ENCODE data around the gene CCDC136.

CCDC136 gene

DNA sequence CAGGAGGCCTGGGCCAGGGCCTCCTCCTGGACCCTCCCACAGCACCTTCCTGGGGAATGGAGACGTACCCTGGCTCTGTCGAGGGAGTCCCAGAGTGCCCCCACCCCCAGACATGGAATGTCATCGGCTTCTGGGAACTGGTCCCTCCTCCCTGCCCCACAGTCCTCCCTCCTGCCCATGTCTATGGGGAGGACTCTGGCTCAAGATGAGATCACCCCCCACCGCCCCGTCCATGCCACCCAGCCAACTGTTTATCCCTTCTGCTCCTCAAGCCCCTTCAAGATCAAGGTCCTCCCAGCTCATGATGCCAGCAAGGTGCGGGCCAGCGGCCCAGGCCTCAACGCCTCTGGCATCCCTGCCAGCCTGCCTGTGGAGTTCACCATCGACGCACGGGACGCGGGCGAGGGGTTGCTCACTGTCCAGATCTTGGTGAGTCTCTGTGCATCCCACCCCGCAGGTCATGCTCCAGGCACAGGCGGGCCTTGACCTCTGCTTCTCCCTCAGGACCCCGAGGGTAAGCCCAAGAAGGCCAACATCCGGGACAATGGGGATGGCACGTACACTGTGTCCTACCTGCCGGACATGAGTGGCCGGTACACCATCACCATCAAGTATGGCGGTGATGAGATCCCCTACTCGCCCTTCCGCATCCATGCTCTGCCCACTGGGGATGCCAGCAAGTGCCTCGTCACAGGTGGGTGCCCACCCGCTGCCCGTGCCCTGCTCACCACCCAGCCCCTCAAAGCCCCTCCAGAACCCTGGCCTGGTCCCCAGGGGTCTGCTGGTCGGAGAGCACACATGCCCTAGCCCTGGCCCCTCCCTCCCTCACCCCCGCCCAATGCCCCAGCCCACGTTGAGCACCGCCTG lies 56.8 kb downstream of the CCDC136 start:
- Histone ChIP-seq H3K4me3 (ENCODE audit: low read depth, low read length, poor library complexity, severe bottlenecking) (no peak overlapping the region), H3K9me2 (ENCODE audit: low read depth, low read length) (no peaks in the 10 kb centered on the region), H3K79me2 (ENCODE audit: insufficient read depth, low read length) (no peaks in the 10 kb centered on the region), H3F3A (ENCODE audit: insufficient read depth, low read length) (no peaks in the 10 kb centered on the region), H3K4me1 (ENCODE audit: insufficient read depth, low read length, severe bottlenecking) (no peaks in the 10 kb centered on the region), H3K27me3 (ENCODE audit: insufficient read depth, low read length) (peaks cover 17% of the 10 kb centered on the region), H3K9ac (ENCODE audit: low read length) (no peak overlapping the region), H3K36me3 (ENCODE audit: insufficient read depth, low read length) (no peaks in the 10 kb centered on the region), H3K4me2 (ENCODE audit: low read length) (no peak overlapping the region), H3K27ac (ENCODE audit: low read depth, low read length, poor library complexity, severe bottlenecking) (no peak overlapping the region), H2AFZ (ENCODE audit: low read length) (no peak overlapping the region), H4K20me1 (ENCODE audit: insufficient read depth, low read length) (no peaks in the 10 kb centered on the region), H3K9me3 (ENCODE audit: low read length) (no peaks in the 10 kb centered on the region)
- no peak for TF ChIP-seq EZH2 (IDR thresholded peaks at IDR 0.05; ENCODE audit: borderline replicate concordance, low read length)
- TF ChIP-seq, protein P1, sequence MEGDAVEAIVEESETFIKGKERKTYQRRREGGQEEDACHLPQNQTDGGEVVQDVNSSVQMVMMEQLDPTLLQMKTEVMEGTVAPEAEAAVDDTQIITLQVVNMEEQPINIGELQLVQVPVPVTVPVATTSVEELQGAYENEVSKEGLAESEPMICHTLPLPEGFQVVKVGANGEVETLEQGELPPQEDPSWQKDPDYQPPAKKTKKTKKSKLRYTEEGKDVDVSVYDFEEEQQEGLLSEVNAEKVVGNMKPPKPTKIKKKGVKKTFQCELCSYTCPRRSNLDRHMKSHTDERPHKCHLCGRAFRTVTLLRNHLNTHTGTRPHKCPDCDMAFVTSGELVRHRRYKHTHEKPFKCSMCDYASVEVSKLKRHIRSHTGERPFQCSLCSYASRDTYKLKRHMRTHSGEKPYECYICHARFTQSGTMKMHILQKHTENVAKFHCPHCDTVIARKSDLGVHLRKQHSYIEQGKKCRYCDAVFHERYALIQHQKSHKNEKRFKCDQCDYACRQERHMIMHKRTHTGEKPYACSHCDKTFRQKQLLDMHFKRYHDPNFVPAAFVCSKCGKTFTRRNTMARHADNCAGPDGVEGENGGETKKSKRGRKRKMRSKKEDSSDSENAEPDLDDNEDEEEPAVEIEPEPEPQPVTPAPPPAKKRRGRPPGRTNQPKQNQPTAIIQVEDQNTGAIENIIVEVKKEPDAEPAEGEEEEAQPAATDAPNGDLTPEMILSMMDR (IDR thresholded peaks at IDR 0.05; ENCODE audit: low read length): no peak

DNA sequence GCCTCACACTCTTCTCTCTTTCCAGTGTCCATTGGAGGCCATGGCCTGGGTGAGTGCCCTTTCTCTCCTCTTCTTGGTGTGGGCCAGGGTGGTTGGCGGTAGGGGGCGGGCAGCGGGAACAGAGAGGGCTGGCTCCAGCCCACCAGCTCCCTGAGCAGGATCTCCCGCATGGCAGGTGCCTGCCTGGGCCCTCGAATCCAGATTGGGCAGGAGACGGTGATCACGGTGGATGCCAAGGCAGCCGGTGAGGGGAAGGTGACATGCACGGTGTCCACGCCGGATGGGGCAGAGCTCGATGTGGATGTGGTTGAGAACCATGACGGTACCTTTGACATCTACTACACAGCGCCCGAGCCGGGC lies 57.4 kb downstream of the CCDC136 start:
- Histone ChIP-seq H3K4me1 (ENCODE audit: insufficient read depth, low read length, severe bottlenecking) (no peaks in the 10 kb centered on the region), H3K36me3 (ENCODE audit: insufficient read depth, low read length) (no peaks in the 10 kb centered on the region), H3K9me3 (ENCODE audit: low read length) (no peaks in the 10 kb centered on the region), H3K9ac (ENCODE audit: low read length) (no peak overlapping the region), H3K4me3 (ENCODE audit: low read depth, low read length, poor library complexity, severe bottlenecking) (no peak overlapping the region), H4K20me1 (ENCODE audit: insufficient read depth, low read length) (no peaks in the 10 kb centered on the region), H3F3A (ENCODE audit: insufficient read depth, low read length) (no peaks in the 10 kb centered on the region), H2AFZ (ENCODE audit: low read length) (no peak overlapping the region), H3K79me2 (ENCODE audit: insufficient read depth, low read length) (no peaks in the 10 kb centered on the region), H3K27ac (ENCODE audit: low read depth, low read length, poor library complexity, severe bottlenecking) (no peak overlapping the region), H3K9me2 (ENCODE audit: low read depth, low read length) (no peaks in the 10 kb centered on the region), H3K4me2 (ENCODE audit: low read length) (no peak overlapping the region), H3K27me3 (ENCODE audit: insufficient read depth, low read length) (peaks cover 21% of the 10 kb centered on the region)
- TF ChIP-seq, protein P1 (IDR thresholded peaks at IDR 0.05; ENCODE audit: low read length): no peak
- no peak for TF ChIP-seq EZH2 (IDR thresholded peaks at IDR 0.05; ENCODE audit: borderline replicate concordance, low read length)

DNA sequence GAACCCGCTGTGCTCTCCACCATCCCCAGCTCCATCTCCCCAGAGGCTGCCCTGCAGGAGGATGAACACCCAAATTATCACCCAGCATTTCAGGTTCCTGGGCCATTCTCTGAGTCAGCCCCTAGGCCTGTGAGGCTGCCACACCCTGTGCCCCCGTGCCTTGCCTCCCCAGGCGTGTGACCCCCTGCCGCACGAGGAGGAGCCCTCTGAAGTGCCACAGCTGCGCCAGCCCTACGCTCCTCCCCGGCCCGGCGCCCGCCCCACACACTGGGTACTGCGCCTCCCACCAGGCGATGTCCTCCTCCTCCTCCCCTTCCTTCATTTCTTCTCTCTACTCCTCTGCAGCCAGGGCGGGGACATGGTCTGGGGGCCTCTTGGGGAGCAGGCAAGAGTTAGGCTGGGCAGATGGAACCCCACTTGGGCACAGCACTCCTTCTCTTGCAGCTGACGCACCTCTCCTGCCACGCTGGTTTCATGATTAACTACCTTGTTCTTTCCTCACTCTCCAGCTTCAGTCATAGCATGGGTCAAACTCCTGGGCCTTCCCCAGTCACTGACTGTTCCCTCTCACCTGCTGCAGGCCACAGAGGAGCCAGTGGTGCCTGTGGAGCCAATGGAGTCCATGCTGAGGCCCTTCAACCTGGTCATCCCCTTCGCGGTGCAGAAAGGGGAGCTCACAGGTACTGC lies 58.2 kb downstream of the CCDC136 start:
- no peak overlapping the region for H2AFZ ChIP-seq (ENCODE audit: low read length)
- no peak overlapping the region for H3K4me3 ChIP-seq (ENCODE audit: low read depth, low read length, poor library complexity, severe bottlenecking)
- H3K27me3 ChIP-seq (ENCODE audit: insufficient read depth, low read length): peaks cover 21% of the 10 kb centered on the region
- no peak overlapping the region for H3K9ac ChIP-seq (ENCODE audit: low read length)
- H3K4me2 ChIP-seq (ENCODE audit: low read length): no peak overlapping the region
- no peaks in the 10 kb centered on the region for H4K20me1 ChIP-seq (ENCODE audit: insufficient read depth, low read length)
- H3K9me2 ChIP-seq (ENCODE audit: low read depth, low read length): no peaks in the 10 kb centered on the region
- no peaks in the 10 kb centered on the region for H3F3A ChIP-seq (ENCODE audit: insufficient read depth, low read length)
- H3K79me2 ChIP-seq (ENCODE audit: insufficient read depth, low read length): no peaks in the 10 kb centered on the region
- H3K9me3 ChIP-seq (ENCODE audit: low read length): no peaks in the 10 kb centered on the region
- no peaks in the 10 kb centered on the region for H3K36me3 ChIP-seq (ENCODE audit: insufficient read depth, low read length)
- no peaks in the 10 kb centered on the region for H3K4me1 ChIP-seq (ENCODE audit: insufficient read depth, low read length, severe bottlenecking)
- H3K27ac ChIP-seq (ENCODE audit: low read depth, low read length, poor library complexity, severe bottlenecking): no peak overlapping the region
- TF ChIP-seq, protein P1 (IDR thresholded peaks at IDR 0.05; ENCODE audit: low read length): no peak
- no peak for TF ChIP-seq EZH2 (IDR thresholded peaks at IDR 0.05; ENCODE audit: borderline replicate concordance, low read length)

Measured in OCI-LY1 (cell line).